Tibial nerve (tissue), 4 donors: ENCODE measurements around the gene CACNA1H. TPM values are rescaled to one million over a fixed set of nuclear protein-coding genes. Genes with fewer than 3 reads are reported as not detected.

ENCODE experiments used
- DNase-seq, 2 donors: peaks; one replicate each; pipeline ENCODE4 v3.0.0-alpha.2; 2019; ENCODE audit warnings: low spot score in 2 of 2
- H3K27ac ChIP-seq, 4 donors: fragments of 200-600 bp; sonication (generic) in 3 of 4; one replicate each; pipeline ENCODE4 v1.5.1; 2017 to 2019; ENCODE audit warnings: mild to moderate bottlenecking in 1 of 4
- H3K27me3 ChIP-seq, 2 donors: fragments of 200-600 bp; sonication (generic) in 1 of 2; one replicate each; pipeline versions ENCODE4 v1.5.1 to v1.6.0; 2017 to 2019
- H3K36me3 ChIP-seq, 3 donors: fragments of 200-600 bp; sonication (generic); one replicate each; pipeline ENCODE4 v1.5.1; 2018 to 2019
- H3K4me1 ChIP-seq, 4 donors: fragments of 200-600 bp; sonication (generic) in 3 of 4; one replicate each; pipeline ENCODE4 v1.5.1; 2017 to 2019
- H3K4me3 ChIP-seq, 4 donors: fragments of 200-600 bp; sonication (generic) in 3 of 4; one replicate each; pipeline ENCODE4 v1.5.1; 2017 to 2019; ENCODE audit warnings: mild to moderate bottlenecking in 1 of 4, moderate library complexity in 1 of 4
- H3K9me3 ChIP-seq, 4 donors: fragments of 200-600 bp; sonication (generic) in 3 of 4; one replicate each; pipeline ENCODE4 v1.5.1; 2017 to 2019
- EP300 ChIP-seq, 2 donors: sonication (generic); formaldehyde crosslinking; IDR thresholded peaks; one replicate each; pipeline ENCODE4 v1.6.1; 2017; ENCODE audit warnings: antibody characterized with exemption in 2 of 2, mild to moderate bottlenecking in 1 of 2
- POLR2A ChIP-seq, 2 donors: fragments of 450-650 bp; IDR thresholded peaks; one replicate each; pipeline ENCODE4 v1.6.1; 2017; ENCODE audit warnings: antibody characterized with exemption in 2 of 2, mild to moderate bottlenecking in 2 of 2, moderate library complexity in 2 of 2
- WGBS, 2 donors: methylation state at CpG; one replicate each; pipeline ENCODE4 v1.1.5; 2018; 5-methylcytosine and 5-hydroxymethylcytosine counted together
- total RNA-seq, 4 donors: library from RNA; depleted of rRNA; stranded (reverse); fragments of >200 nt; gene quantifications; one replicate each; pipeline ENCODE4 v1.1.0, GENCODE V29; 2016
- TF ChIP-seq, protein P1 (sequence below), 5 experiments: fragments of 200-600 bp in 3 of 5; fragments of 450-650 bp in 2 of 5; sonication (generic) in 3 of 5; IDR thresholded peaks; one replicate each; pipeline ENCODE4 v1.5.1; 2016 to 2019; ENCODE audit warnings: antibody characterized with exemption in 5 of 5, mild to moderate bottlenecking in 3 of 5, moderate library complexity in 2 of 5

Gene CACNA1H
- total RNA-seq, 4 donors from 2014 or later, result 3.8 to 12.0 (median 9.0) TPM

DNA sequence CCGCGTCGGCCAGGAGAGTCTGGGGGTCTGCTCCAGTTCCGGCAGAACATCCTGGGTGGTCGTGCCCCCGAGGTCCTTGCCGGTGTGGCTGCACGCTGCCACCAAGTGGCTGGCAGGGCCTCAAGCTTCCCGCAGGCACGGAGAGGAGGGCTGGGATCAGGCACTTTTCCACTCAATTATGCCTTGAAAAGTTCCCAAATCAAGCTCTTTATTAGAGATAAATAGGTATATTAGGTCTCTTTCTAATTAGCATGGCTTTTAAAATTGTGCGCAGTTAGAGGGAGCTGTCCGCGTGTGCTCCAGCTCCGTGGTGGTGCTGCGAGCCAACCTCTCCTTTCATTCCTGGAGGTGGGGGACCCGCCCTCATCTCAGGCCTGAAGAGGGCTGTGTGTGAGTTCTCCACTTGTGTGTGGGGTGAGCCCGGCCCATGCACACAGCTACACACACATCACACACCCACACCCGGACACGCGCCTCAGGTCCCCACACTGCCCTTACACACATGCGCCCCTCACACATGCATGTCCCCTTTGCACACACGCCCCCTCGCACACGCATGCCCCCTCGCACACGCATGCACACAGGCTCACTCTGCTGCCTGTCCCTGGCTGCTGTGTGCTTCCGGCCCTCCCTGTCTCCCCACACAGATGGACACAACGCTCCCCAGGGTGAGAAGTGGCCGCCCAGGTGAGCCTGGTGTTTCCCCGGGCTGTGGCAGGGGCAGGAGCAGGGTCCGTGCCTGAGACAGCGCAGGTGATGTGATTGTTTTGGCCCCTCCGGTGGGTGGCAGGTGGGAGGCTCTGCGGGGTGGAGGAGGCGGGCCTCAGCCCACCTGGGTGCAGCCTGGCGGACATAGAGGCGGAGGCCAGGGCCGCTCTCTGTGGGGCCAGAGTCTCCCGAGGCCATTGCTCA lies 28.8 kb downstream of the CACNA1H start:
- peaks cover 0 to 16% (median 0%) of the 10 kb centered on the region in 4 donors for H3K4me1 ChIP-seq
- 50 to 53% methylated on average over 33 to 36 of the region's 39 CpGs for WGBS, 2 donors
- no peak for DNase-seq

DNA sequence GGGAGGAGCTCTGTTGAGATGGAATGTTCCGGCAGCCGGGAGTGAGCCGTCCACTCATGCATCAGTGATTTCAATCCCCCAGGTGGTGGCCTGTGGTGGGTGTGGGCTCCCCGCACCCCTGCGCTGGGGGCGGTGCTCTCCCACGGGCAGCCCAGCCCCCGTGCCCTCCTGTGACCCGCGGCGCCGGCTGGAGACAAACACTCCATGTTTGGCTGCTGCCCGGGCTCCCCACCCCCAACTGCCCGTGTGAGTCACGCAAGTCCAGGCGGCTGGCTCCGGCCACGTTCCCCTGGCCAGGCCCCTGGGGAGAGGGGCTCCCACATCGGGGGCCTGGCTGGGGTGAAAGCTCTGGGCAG lies 29.4 kb downstream of the CACNA1H start:
- peaks cover 0 to 16% (median 0%) of the 10 kb centered on the region in 4 donors for H3K4me1 ChIP-seq
- H3K4me3 ChIP-seq, result no peak overlapping the region
- WGBS, 2 donors, result 17 to 25% methylated on average over 15 to 19 of the region's 19 CpGs
- DNase-seq, result no peak
- peak overlapping the region in 2 of 4 donors; percentile 20 to 36 for H3K27ac ChIP-seq
- peaks cover 0 to 62% of the 10 kb centered on the region in 2 donors for H3K27me3 ChIP-seq
- no peaks in the 10 kb centered on the region for H3K9me3 ChIP-seq
- H3K36me3 ChIP-seq, result no peaks in the 10 kb centered on the region
- TF ChIP-seq EP300 (IDR thresholded peaks at IDR 0.05) (no peak), POLR2A (IDR thresholded peaks at IDR 0.05) (no peak)
- TF ChIP-seq, protein P1, sequence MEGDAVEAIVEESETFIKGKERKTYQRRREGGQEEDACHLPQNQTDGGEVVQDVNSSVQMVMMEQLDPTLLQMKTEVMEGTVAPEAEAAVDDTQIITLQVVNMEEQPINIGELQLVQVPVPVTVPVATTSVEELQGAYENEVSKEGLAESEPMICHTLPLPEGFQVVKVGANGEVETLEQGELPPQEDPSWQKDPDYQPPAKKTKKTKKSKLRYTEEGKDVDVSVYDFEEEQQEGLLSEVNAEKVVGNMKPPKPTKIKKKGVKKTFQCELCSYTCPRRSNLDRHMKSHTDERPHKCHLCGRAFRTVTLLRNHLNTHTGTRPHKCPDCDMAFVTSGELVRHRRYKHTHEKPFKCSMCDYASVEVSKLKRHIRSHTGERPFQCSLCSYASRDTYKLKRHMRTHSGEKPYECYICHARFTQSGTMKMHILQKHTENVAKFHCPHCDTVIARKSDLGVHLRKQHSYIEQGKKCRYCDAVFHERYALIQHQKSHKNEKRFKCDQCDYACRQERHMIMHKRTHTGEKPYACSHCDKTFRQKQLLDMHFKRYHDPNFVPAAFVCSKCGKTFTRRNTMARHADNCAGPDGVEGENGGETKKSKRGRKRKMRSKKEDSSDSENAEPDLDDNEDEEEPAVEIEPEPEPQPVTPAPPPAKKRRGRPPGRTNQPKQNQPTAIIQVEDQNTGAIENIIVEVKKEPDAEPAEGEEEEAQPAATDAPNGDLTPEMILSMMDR (IDR thresholded peaks at IDR 0.05), result no peak

More for the DNA sequence above, 28.8 kb downstream of the CACNA1H start:
- Histone ChIP-seq H3K9me3 (no peaks in the 10 kb centered on the region), H3K36me3 (no peaks in the 10 kb centered on the region), H3K27ac (peak overlapping the region in 1 of 4 donors; percentile 44), H3K4me3 (no peak overlapping the region), H3K27me3 (peaks cover 0 to 68% of the 10 kb centered on the region in 2 donors)
- TF ChIP-seq EP300 (IDR thresholded peaks at IDR 0.05) (no peak), POLR2A (IDR thresholded peaks at IDR 0.05) (no peak)
- TF ChIP-seq, protein P1 (IDR thresholded peaks at IDR 0.05), result no peak

DNA sequence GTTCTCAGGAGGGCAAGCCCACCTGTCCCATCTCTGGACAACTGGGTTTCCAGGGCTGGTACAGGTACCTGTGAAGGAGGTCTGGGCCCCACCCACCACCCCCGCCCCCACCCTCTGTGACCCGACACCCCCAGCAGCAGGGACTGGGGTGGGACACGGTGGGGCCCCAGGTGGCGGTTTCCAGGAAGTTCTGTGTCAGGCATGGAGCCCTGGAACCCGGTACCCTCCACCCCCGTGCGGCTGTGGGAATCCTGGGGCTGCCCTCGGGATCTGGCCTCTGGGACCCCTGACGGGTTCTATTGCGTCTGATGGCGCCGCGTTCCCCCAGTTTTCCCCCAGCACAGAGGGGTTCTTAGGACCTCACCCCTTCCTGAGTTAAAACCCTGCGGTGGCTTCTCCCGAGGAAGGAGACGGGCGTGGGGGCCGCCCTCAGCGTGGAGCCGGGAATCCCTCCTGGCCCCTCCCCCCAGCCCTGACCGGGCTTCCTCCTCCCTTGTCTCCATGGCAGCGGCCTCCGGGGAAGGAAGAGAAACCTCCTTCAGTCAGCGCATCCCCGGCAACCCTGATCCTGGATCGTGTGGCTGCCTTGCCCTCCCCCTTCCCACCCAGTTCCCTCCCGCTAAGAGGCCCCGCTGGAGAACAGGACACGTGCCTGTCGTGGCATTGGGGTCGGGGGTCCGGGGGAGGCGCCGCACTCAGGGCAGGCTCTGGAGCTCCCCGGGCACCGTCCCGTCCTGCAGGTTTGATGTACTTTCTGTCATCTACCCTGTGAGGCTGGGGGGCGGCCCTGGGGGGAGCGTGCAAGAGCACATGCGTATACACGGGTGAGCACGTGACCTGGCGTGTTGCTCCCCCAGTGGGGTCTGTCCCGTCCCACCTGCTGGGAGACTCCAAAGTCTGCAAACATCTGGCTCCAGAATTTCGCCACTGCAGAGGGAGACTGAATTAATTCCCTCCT lies 30.3 kb downstream of the CACNA1H start:
- no peak for DNase-seq
- Histone ChIP-seq H3K27ac (peak overlapping the region in 2 of 4 donors; percentile 20 to 36), H3K9me3 (no peaks in the 10 kb centered on the region), H3K36me3 (no peaks in the 10 kb centered on the region), H3K4me1 (peaks cover 0 to 16% (median 0%) of the 10 kb centered on the region in 4 donors), H3K27me3 (peaks cover 0 to 55% of the 10 kb centered on the region in 2 donors), H3K4me3 (no peak overlapping the region)
- no peak for TF ChIP-seq EP300 (IDR thresholded peaks at IDR 0.05)
- no peak for TF ChIP-seq POLR2A (IDR thresholded peaks at IDR 0.05)
- TF ChIP-seq, protein P1 (IDR thresholded peaks at IDR 0.05), result no peak
- 33 to 42% methylated on average over 32 to 38 of the region's 45 CpGs for WGBS, 2 donors

DNA sequence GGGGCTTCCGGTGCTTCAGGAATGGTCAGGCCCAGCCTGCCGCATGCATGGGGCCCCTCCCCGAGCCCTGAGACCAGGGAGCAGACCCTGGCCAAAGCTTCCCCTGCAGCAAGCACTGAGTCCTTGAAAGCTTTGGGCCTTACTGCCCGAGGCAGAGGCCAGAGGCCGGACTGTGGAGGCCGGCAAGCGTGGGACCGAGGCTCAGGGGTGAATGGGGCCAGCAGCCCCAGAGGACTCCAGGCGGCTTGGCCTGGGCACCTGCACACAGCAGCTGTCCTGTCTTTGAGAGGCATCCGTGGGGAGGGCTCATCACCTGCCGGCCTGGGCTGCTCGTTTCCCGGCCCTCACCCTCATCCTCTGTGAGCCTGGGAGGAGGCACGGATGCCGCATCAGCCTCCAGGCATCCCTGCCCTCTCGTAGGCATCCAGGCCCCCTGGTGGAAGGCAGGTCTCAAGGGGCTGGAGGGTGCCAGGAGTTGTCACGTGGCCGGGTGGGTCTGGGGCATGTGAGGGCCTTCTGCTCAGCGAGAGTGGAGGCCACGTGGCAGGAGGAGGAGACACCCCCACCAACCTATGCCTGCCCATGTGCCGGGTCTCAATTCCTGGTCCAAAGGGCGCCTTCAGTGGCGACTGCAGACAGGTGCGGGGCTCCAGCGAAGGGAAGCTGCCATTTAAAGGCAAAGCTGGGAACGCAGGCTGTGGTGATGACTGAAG lies 31.4 kb downstream of the CACNA1H start:
- Histone ChIP-seq H3K4me3 (no peak overlapping the region), H3K27ac (no peak overlapping the region), H3K9me3 (no peaks in the 10 kb centered on the region), H3K27me3 (peaks cover 0 to 45% of the 10 kb centered on the region in 2 donors), H3K36me3 (no peaks in the 10 kb centered on the region), H3K4me1 (peaks cover 0 to 16% (median 0%) of the 10 kb centered on the region in 4 donors)
- 73 to 80% methylated on average over 15 to 25 of the region's 26 CpGs for WGBS, 2 donors
- TF ChIP-seq, protein P1 (IDR thresholded peaks at IDR 0.05), result no peak
- no peak for TF ChIP-seq EP300 (IDR thresholded peaks at IDR 0.05)
- no peak for TF ChIP-seq POLR2A (IDR thresholded peaks at IDR 0.05)
- DNase-seq, result no peak
